ENCODE measurements around the gene GCNA. TPM values are rescaled to one million over a fixed set of nuclear protein-coding genes. Genes with fewer than 3 reads are reported as not detected.

The GCNA gene
- total RNA-seq, 1 experiment from 2014 or later: 3.0 TPM

- Histone ChIP-seq H3K4me3 (ENCODE audit: low read depth, low read length, poor library complexity, severe bottlenecking) (no peak overlapping the region), H3K27me3 (replicated peaks; ENCODE audit: insufficient read depth, low read depth, low read length, poor library complexity) (no peaks in the 10 kb centered on the region), H3K36me3 (ENCODE audit: insufficient read depth, low read length, poor library complexity, severe bottlenecking) (no peaks in the 10 kb centered on the region), H3K27ac (ENCODE audit: low read depth, low read length, poor library complexity, severe bottlenecking) (no peak overlapping the region), H3K4me1 (ENCODE audit: insufficient read depth, low read length, poor library complexity, severe bottlenecking) (no peaks in the 10 kb centered on the region), H3K9me3 (ENCODE audit: low read depth, low read length, poor library complexity, severe bottlenecking) (no peaks in the 10 kb centered on the region)
- BruUV-seq (replicated peaks): no TSS peak
- no peak for TF ChIP-seq EZH2 (IDR thresholded peaks at IDR 0.05; ENCODE audit: borderline replicate concordance, low read depth, low read length, poor library complexity, severe bottlenecking)
- CTCF ChIA-PET: no interaction called here
- POLR2A ChIA-PET (ENCODE audit: low non-redundant PET): no interaction called here
- intact Hi-C loops (cut with micrococcal nuclease; ENCODE audit: unreplicated experiment): no loop called here
- no peak for DNase-seq (ENCODE audit: low spot score)
These were observed 56.1 kb downstream of the GCNA start for GRCh38 chrX:71634366-71634765.

- TF ChIP-seq, protein P1, sequence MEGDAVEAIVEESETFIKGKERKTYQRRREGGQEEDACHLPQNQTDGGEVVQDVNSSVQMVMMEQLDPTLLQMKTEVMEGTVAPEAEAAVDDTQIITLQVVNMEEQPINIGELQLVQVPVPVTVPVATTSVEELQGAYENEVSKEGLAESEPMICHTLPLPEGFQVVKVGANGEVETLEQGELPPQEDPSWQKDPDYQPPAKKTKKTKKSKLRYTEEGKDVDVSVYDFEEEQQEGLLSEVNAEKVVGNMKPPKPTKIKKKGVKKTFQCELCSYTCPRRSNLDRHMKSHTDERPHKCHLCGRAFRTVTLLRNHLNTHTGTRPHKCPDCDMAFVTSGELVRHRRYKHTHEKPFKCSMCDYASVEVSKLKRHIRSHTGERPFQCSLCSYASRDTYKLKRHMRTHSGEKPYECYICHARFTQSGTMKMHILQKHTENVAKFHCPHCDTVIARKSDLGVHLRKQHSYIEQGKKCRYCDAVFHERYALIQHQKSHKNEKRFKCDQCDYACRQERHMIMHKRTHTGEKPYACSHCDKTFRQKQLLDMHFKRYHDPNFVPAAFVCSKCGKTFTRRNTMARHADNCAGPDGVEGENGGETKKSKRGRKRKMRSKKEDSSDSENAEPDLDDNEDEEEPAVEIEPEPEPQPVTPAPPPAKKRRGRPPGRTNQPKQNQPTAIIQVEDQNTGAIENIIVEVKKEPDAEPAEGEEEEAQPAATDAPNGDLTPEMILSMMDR (conservative IDR thresholded peaks at IDR 0.05; ENCODE audit: low read depth, low read length): no peak
- TF ChIP-seq EZH2 (IDR thresholded peaks at IDR 0.05; ENCODE audit: borderline replicate concordance, low read depth, low read length, poor library complexity, severe bottlenecking): no peak
- no peak for DNase-seq (ENCODE audit: low spot score)
- BruUV-seq (replicated peaks): no TSS peak
- H3K27ac ChIP-seq (ENCODE audit: low read depth, low read length, poor library complexity, severe bottlenecking): no peak overlapping the region
- intact Hi-C loops (cut with micrococcal nuclease; ENCODE audit: unreplicated experiment): no loop called here
- H3K36me3 ChIP-seq (ENCODE audit: insufficient read depth, low read length, poor library complexity, severe bottlenecking): no peaks in the 10 kb centered on the region
- no peaks in the 10 kb centered on the region for H3K4me1 ChIP-seq (ENCODE audit: insufficient read depth, low read length, poor library complexity, severe bottlenecking)
- ChIA-PET CTCF (no interaction called here), POLR2A (ENCODE audit: low non-redundant PET) (no interaction called here)
- H3K27me3 ChIP-seq (replicated peaks; ENCODE audit: insufficient read depth, low read depth, low read length, poor library complexity): no peaks in the 10 kb centered on the region
- no peaks in the 10 kb centered on the region for H3K9me3 ChIP-seq (ENCODE audit: low read depth, low read length, poor library complexity, severe bottlenecking)
- no peak overlapping the region for H3K4me3 ChIP-seq (ENCODE audit: low read depth, low read length, poor library complexity, severe bottlenecking)
These were observed 58.4 kb downstream of the GCNA start for GRCh38 chrX:71636438-71637252.

DNA sequence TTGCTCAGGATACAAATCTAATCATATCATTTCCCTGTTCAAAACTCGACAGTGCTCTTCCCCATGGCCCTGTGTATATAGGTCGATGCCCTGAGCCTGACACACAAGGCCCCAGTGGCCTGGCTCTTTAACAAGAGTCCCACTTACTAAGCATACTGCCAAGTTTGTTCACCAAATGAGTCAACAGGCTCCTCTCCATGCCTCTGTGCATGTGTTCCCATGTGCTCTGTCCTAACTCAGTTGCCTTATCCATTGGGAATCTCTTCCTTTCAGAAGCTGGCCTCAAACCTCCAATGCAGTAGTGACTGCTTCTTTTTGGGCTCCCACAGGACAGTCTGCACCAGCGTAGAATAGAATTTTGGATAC lies 59.0 kb downstream of the GCNA start:
- no peak overlapping the region for H3K4me3 ChIP-seq (ENCODE audit: low read depth, low read length, poor library complexity, severe bottlenecking)
- BruUV-seq (replicated peaks): no TSS peak
- intact Hi-C loops (cut with micrococcal nuclease; ENCODE audit: unreplicated experiment): no loop called here
- ChIA-PET CTCF (no interaction called here), POLR2A (ENCODE audit: low non-redundant PET) (no interaction called here)
- H3K9me3 ChIP-seq (ENCODE audit: low read depth, low read length, poor library complexity, severe bottlenecking): no peaks in the 10 kb centered on the region
- no peak overlapping the region for H3K27ac ChIP-seq (ENCODE audit: low read depth, low read length, poor library complexity, severe bottlenecking)
- H3K27me3 ChIP-seq (replicated peaks; ENCODE audit: insufficient read depth, low read depth, low read length, poor library complexity): no peaks in the 10 kb centered on the region
- no peak for DNase-seq (ENCODE audit: low spot score)
- TF ChIP-seq, protein P1 (conservative IDR thresholded peaks at IDR 0.05; ENCODE audit: low read depth, low read length): no peak
- TF ChIP-seq EZH2 (IDR thresholded peaks at IDR 0.05; ENCODE audit: borderline replicate concordance, low read depth, low read length, poor library complexity, severe bottlenecking): no peak
- H3K4me1 ChIP-seq (ENCODE audit: insufficient read depth, low read length, poor library complexity, severe bottlenecking): no peaks in the 10 kb centered on the region
- H3K36me3 ChIP-seq (ENCODE audit: insufficient read depth, low read length, poor library complexity, severe bottlenecking): no peaks in the 10 kb centered on the region

- ChIA-PET CTCF (no interaction called here), POLR2A (ENCODE audit: low non-redundant PET) (no interaction called here)
- Histone ChIP-seq H3K27ac (ENCODE audit: low read depth, low read length, poor library complexity, severe bottlenecking) (no peak overlapping the region), H3K9me3 (ENCODE audit: low read depth, low read length, poor library complexity, severe bottlenecking) (no peaks in the 10 kb centered on the region), H3K27me3 (replicated peaks; ENCODE audit: insufficient read depth, low read depth, low read length, poor library complexity) (no peaks in the 10 kb centered on the region), H3K36me3 (ENCODE audit: insufficient read depth, low read length, poor library complexity, severe bottlenecking) (no peaks in the 10 kb centered on the region), H3K4me3 (ENCODE audit: low read depth, low read length, poor library complexity, severe bottlenecking) (no peak overlapping the region), H3K4me1 (ENCODE audit: insufficient read depth, low read length, poor library complexity, severe bottlenecking) (no peaks in the 10 kb centered on the region)
- intact Hi-C loops (cut with micrococcal nuclease; ENCODE audit: unreplicated experiment): no loop called here
- no peak for TF ChIP-seq EZH2 (IDR thresholded peaks at IDR 0.05; ENCODE audit: borderline replicate concordance, low read depth, low read length, poor library complexity, severe bottlenecking)
- TF ChIP-seq, protein P1 (conservative IDR thresholded peaks at IDR 0.05; ENCODE audit: low read depth, low read length): no peak
- DNase-seq (ENCODE audit: low spot score): no peak
- no TSS peak for BruUV-seq (replicated peaks)
These were observed 59.6 kb downstream of the GCNA start for GRCh38 chrX:71637848-71638247.

Data from A673 (cell line).